Activated CD4-positive, alpha-beta memory T cell treated with anti-CD3 and anti-CD28 coated beads for 36 hours (primary cell): ENCODE measurements around the gene OSBP. TPM values are rescaled to one million over a fixed set of nuclear protein-coding genes. Genes with fewer than 3 reads are reported as not detected.
"Not testable (repeated sequence)": the region's sequence is repeated elsewhere in the genome, so short reads cannot be mapped to it uniquely, and the experiment has no call there.

Experiments used
- CTCF ChIA-PET: fragments of 350-600 bp; sonication (Branson Sonifier 250); formaldehyde crosslinking; loops from one replicate; lab custom pipeline; 2021; ENCODE audit warnings: antibody characterized with exemption, inconsistent platforms; lab: Charles Lee
- POLR2A ChIA-PET: fragments of 350-600 bp; sonication (Branson Sonifier 250); formaldehyde crosslinking; loops from one replicate; lab custom pipeline; 2021; ENCODE audit warnings: antibody characterized with exemption; lab: Charles Lee
- DNase-seq: peaks from one replicate; pipeline ENCODE4 v3.0.0-alpha.2; 2020
- H3K27ac Mint-ChIP-seq: one replicate; pipeline ENCODE4 v1.8.0; 2021; ENCODE audit warnings: mixed read lengths
- H3K27me3 Mint-ChIP-seq: one replicate; pipeline ENCODE4 v1.8.0; 2021; ENCODE audit warnings: mixed read lengths
- H3K36me3 Mint-ChIP-seq: one replicate; pipeline ENCODE4 v1.8.0; 2021; ENCODE audit warnings: mixed read lengths
- H3K4me1 Mint-ChIP-seq: one replicate; pipeline ENCODE4 v1.8.0; 2021; ENCODE audit warnings: low read depth, mixed read lengths
- H3K4me3 Mint-ChIP-seq: one replicate; pipeline ENCODE4 v1.8.0; 2021; ENCODE audit warnings: mild to moderate bottlenecking, mixed read lengths
- H3K9me3 Mint-ChIP-seq: one replicate; pipeline ENCODE4 v1.8.0; 2021; ENCODE audit warnings: mixed read lengths
- intact Hi-C: fragments of 100-400 bp; cut with micrococcal nuclease; formaldehyde crosslinking; loops from one replicate; pipeline ENCODE4 v1.15.1; 2023
- total RNA-seq, 2 experiments: library from RNA; stranded (reverse); gene quantifications; one replicate each; pipeline ENCODE4 v1.2.3, GENCODE V29; 2021

OSBP gene
- total RNA-seq, 2 experiments from 2014 or later, result 37.2 to 40.9 TPM

DNA sequence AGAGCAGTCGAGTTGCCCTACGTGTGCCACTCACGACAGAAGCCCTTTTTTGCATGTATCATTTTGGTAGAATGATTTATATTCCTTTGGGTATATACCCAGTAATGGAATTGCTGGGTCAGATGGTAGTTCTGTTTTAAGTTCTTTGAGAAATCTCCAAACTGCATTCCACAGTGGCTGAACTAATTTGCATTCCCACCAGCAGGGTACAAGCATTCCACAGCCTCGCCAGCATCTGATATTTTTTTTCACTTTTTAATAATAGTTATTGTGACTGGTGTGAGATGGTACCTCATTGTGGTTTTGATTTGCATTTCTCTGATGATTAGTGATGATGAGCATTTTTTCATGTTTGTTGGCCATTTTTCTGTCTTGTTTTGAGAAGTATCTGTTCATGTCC is 11.4 kb upstream of the OSBP start:
- POLR2A ChIA-PET, H3K36me3 Mint-ChIP-seq, H3K27ac Mint-ChIP-seq, H3K4me3 Mint-ChIP-seq, CTCF ChIA-PET, H3K4me1 Mint-ChIP-seq, intact Hi-C loops, DNase-seq, H3K9me3 Mint-ChIP-seq, H3K27me3 Mint-ChIP-seq: not testable (repeated sequence)

DNA sequence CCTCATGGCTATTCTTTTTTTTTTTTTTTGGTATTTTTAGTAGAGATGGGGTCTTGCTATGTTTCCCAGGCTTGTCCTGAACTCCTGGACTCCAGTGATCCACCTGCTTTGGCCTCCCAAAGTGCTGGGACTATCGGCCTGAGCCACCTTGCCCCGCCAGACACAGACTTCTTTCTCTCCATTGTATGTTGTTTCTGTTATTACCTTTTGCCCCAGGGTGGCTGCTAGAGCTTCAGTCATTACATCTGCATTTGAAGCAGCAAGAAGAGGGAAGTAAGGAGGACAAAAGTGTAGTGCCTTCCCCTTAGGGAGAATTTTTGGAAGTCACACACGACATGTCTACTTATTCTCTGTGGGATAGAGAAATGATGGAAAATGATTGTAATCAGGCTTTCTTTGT is 10.1 kb upstream of the OSBP start:
- ChIA-PET POLR2A (no interaction called here), CTCF (no interaction called here)
- Mint-ChIP-seq H3K9me3 (no peaks in the 10 kb centered on the region), H3K27me3 (no peaks in the 10 kb centered on the region), H3K36me3 (peaks cover 5% of the 10 kb centered on the region), H3K4me3 (no peak overlapping the region), H3K27ac (no peak overlapping the region), H3K4me1 (no peaks in the 10 kb centered on the region)
- no peak for DNase-seq
- intact Hi-C loops, result no loop called here

DNA sequence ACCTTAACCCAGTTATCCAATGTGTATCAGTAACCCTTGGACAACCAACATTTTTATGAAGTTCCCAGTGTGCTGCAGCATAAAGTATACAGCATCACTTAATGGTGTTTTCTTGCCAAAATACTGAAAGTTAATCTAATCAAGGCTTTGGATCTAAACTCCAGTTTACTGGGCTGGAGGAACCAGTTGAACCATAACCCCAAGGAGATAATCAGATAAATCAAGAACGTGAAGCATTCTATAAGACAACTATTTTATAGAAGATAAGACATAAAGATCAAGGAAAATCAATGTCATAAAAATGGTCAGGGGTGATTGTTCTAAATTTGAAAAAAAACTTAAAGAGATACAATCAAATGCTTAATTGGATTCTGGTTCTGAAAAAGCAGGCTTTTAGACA is 2.3 kb upstream of the OSBP start:
- H3K27ac Mint-ChIP-seq, result no peak overlapping the region
- H3K27me3 Mint-ChIP-seq, result no peaks in the 10 kb centered on the region
- no peak overlapping the region for H3K4me3 Mint-ChIP-seq
- intact Hi-C loops, result loop anchor here (2.0 to 5.0 kb wide), 4 partner anchors 137 to 1041 kb away; partner anchors contain the start of genes LPXN, MRPL16, STX3 and ZFP91
- H3K36me3 Mint-ChIP-seq, result peaks cover 7% of the 10 kb centered on the region
- ChIA-PET CTCF (interaction anchor here (2.4 kb wide), 1 partner anchor 80 kb away, joined by 13 read pairs; no protein-coding TSS in a partner anchor), POLR2A (interaction anchor here (2.9 kb wide), 1 partner anchor 51 kb away, joined by 23 read pairs; the partner anchor contains the start of gene PATL1)
- H3K9me3 Mint-ChIP-seq, result no peaks in the 10 kb centered on the region
- H3K4me1 Mint-ChIP-seq, result peaks cover 22% of the 10 kb centered on the region
- DNase-seq, result no peak

DNA sequence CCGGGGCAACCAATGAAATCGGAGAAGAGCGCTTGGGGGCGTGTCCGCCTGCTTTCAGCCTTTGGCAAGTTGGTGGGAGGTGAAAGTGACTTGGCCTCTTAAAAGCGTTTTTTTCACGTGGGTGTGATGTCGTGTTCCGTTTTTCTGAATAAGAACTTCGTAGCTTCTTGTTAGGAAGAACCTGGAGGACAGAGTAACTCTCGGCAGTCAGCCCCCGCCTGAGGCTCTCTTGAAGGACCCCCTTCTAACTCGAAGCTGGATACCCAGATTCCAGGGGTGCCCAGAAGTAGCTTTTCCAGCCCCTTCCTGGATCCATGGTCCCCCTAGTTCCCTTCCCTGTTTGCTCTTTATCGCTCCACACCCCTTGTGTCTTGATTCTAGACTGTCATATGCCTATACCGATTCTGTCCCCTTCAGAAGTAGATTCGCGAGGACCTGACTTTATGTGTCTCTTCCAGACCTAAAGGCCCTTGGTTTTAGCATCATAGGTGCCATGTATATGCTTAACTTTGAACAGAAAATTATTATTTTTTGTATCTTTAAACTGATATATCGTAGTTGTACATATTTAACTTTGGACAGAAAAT is 915 bp upstream of the OSBP start:
- Mint-ChIP-seq H3K27me3 (no peaks in the 10 kb centered on the region), H3K9me3 (no peaks in the 10 kb centered on the region), H3K36me3 (peaks cover 11% of the 10 kb centered on the region), H3K4me1 (peaks cover 36% of the 10 kb centered on the region), H3K27ac (peak overlapping the region; percentile 95), H3K4me3 (peak overlapping the region; percentile 75)
- CTCF ChIA-PET, result interaction anchor here (0.5 to 2.4 kb wide), 4 partner anchors 21 to 137 kb away, joined by 3 to 13 read pairs (median 10); partner anchors contain the start of gene PATL1
- intact Hi-C loops, result loop anchor here (1.0 to 5.0 kb wide), 9 partner anchors 53 to 1039 kb away; partner anchors contain the start of genes LPXN, MRPL16, PATL1 and STX3
- POLR2A ChIA-PET, result interaction anchor here (1.0 to 2.9 kb wide), 5 partner anchors 18 to 66 kb away, joined by 4 to 23 read pairs (median 6); partner anchors contain the start of gene PATL1
- DNase-seq, result no peak

DNA sequence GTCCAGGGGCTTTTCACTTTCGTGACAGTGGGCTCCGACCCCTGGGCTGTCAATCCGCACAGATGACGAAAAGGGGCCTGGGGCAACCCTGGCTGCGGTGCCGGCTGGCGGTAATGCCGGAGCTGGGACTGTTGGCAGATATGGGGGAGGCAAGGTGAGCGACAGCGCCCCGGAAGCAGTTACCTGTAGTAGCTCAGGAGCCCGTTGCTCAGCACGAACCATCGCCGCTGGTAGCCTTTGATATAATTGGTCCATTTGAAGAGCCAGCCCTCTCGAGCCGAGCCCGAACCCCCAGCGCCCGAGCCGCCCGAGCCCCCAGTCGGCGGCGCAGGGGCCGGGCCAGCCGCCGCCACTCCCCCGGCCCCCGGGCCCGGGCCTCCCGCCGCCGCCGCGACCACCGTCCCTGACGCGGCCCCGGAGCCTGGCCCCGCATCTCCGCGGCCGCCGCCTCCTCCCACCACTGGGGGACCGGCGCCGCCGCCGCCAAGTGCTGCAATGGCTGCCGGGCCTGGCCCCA is 396 bp downstream of the OSBP start:
- ChIA-PET CTCF (interaction anchor here (0.6 to 2.4 kb wide), 4 partner anchors 10 to 78 kb away, joined by 3 to 13 read pairs (median 8); partner anchors contain the start of gene PATL1), POLR2A (interaction anchor here (0.8 to 2.9 kb wide), 4 partner anchors 17 to 78 kb away, joined by 3 to 23 read pairs (median 6); partner anchors contain the start of gene PATL1)
- H3K4me1 Mint-ChIP-seq, result peaks cover 47% of the 10 kb centered on the region
- H3K9me3 Mint-ChIP-seq, result no peaks in the 10 kb centered on the region
- H3K27ac Mint-ChIP-seq, result peak overlapping the region; percentile 95
- peaks cover 15% of the 10 kb centered on the region for H3K36me3 Mint-ChIP-seq
- H3K4me3 Mint-ChIP-seq, result peak overlapping the region; percentile 89
- DNase-seq, result peak; percentile 71
- H3K27me3 Mint-ChIP-seq, result no peaks in the 10 kb centered on the region
- intact Hi-C loops, result loop anchor here (1.0 to 5.0 kb wide), 4 partner anchors 49 to 1038 kb away; partner anchors contain the start of genes LPXN, MRPL16 and ZFP91

DNA sequence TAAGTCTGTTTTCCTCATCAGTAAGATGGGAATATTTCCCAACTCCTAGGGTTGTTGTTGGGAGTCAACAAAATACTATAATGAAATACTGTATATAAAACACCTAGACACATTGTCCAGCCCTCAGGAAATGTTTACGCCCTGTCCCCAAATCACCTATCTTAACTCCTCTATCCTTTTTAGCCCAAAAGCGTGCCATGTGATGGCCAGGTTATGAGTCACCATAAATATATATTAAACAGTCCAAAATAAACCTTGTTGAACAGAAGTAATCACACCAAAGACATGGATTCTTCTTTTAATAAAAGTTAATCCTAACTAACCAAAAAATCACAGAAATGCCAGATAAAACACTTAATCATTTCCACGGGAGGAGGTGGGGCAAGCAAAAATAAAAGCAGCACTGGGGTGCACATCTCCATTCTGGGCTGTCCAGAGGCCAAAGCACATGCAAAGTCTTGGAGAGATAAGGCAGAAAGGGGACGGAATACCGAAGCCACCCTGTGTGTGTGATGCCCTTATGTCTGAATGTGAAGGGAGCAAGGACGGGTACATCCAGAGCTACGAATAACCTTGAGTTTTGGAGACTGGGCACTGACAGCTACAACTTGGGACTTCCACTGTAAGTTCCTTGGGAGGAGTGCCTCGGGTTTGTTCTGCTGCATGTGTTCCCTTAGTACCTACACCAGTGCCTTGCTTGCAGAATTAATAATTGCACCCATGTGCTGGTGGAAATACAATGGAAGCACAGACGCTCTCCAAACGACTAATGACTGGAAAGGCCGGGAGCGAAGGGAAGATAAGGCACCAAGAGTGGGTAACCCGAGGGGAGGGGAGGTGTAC is 1.1 kb downstream of the OSBP start:
- Mint-ChIP-seq H3K27ac (peak overlapping the region; percentile 95), H3K27me3 (no peaks in the 10 kb centered on the region), H3K4me1 (peaks cover 53% of the 10 kb centered on the region), H3K9me3 (no peaks in the 10 kb centered on the region), H3K36me3 (peaks cover 20% of the 10 kb centered on the region), H3K4me3 (peak overlapping the region; percentile 89)
- intact Hi-C loops, result loop anchor here (1.0 to 5.0 kb wide), 4 partner anchors 48 to 1037 kb away; partner anchors contain the start of genes LPXN, MRPL16 and ZFP91
- POLR2A ChIA-PET, result interaction anchor here (0.6 kb wide), 1 partner anchor 54 kb away, joined by 3 read pairs; the partner anchor contains the start of gene PATL1
- CTCF ChIA-PET, result interaction anchor here (0.6 to 2.4 kb wide), 3 partner anchors 9 to 77 kb away, joined by 3 to 12 read pairs (median 4); partner anchors contain the start of gene PATL1
- no peak for DNase-seq

DNA sequence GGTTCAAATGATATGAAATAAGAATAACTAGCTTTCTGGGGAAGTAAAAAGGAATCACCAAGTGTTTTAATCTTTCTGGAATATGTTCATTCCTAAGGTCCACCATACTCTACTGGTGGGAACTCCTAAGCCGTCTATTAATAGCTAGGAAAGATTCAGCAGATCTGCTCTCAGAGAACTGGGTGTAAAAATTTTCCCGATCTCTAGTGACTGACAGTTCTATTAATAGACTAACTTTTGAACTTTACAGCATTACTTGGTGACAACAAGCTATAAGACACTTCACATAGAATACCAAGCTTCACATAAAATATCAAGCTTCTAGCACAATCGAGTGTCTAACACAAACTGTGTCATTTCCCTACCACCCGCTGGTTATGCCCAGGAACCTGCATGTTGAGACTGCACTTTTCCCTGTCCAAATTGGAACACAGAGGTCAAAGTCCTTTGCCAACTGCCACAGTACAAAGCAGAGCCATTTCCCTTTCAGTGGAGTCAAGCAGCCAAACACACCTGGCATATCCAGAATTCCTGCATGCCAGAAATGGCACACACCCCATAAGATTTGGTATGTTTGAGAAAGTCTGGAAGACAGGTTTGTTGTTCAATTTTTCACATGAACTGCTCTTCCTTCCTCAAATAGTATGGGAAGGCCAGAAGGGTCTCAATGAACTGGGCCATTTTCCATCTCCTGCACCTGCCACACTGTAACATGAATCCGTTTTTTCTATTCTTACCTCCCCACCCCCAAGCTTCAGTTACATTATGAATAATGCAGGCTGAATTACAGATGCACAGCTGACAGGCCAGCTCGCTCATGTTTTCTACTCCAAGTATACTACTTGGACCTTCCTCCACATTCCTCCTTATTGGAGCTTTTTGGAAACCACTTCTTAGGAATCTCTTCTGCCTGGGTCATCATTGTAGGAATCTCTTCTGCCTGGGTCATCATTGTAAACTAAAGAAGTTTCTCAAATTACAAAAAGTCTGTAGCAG is 3.7 kb downstream of the OSBP start:
- H3K4me1 Mint-ChIP-seq, result peaks cover 62% of the 10 kb centered on the region
- H3K27me3 Mint-ChIP-seq, result no peaks in the 10 kb centered on the region
- no peaks in the 10 kb centered on the region for H3K9me3 Mint-ChIP-seq
- ChIA-PET CTCF (no interaction called here), POLR2A (interaction anchor here (1.0 kb wide), 1 partner anchor 51 kb away, joined by 3 read pairs; no protein-coding TSS in a partner anchor)
- H3K27ac Mint-ChIP-seq, result no peak overlapping the region
- intact Hi-C loops, result no loop called here
- peaks cover 44% of the 10 kb centered on the region for H3K36me3 Mint-ChIP-seq
- H3K4me3 Mint-ChIP-seq, result no peak overlapping the region
- no peak for DNase-seq

DNA sequence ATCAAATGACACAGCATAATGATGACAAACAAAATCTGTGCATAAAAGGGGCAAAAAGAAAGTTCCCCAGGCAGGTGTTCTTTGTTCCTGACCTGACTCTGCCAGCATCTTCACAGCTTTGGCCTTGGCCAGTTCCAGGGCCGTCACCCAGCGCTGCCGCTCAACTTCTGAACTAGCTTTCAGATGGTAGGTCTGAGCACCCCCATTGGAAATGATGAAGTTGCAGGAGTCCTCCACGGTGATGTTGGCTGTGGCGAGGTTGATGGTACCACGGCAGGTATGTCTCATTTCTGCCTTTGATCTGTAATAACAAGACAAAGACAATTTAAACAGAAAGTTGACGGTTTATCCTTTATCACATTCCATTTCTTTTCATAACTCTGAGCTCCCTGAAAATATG is 5.3 kb downstream of the OSBP start:
- POLR2A ChIA-PET, result no interaction called here
- peaks cover 55% of the 10 kb centered on the region for H3K36me3 Mint-ChIP-seq
- intact Hi-C loops, result no loop called here
- CTCF ChIA-PET, result interaction anchor here (0.7 to 1.7 kb wide), 3 partner anchors 17 to 192 kb away, joined by 3 to 6 read pairs (median 4); no protein-coding TSS in a partner anchor
- peaks cover 60% of the 10 kb centered on the region for H3K4me1 Mint-ChIP-seq
- no peaks in the 10 kb centered on the region for H3K9me3 Mint-ChIP-seq
- no peak overlapping the region for H3K4me3 Mint-ChIP-seq
- peak overlapping the region; percentile 50 for H3K27ac Mint-ChIP-seq
- DNase-seq, result peak; percentile 63
- no peaks in the 10 kb centered on the region for H3K27me3 Mint-ChIP-seq

DNA sequence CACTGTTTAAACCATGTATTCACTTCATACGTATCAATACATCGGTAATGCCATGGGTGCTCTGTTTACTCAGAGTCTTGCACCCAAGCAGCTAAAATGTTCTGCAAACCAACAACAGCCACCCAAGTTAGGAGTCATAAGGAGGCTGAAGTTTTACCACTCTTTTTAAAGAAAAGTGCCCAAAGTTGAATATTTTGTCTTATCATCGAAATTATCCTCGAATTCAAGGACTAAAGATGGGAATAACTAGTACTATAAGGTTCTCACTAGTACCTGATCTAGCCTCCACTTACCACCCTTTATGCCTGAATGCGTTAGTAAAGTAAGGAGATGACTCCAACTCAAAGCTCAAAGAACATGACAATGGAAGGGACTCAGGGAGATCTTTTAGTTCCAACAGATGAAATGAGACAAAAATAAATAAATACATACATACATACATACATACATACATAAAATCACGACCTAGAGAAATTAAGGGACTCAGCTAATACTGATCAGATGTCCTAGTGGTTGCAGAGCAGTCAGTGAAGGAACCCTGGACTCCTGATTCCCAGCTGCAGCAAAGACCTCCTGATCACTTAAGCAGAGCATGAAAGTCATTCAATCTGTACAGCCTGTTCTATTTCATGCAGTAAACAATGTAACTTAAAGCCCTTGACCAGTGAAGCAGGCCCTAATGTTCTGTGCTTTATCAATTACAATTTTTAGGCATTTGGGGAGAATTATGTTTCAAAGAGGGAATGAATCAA is 7.7 kb downstream of the OSBP start:
- Mint-ChIP-seq H3K4me3 (no peak overlapping the region), H3K27me3 (no peaks in the 10 kb centered on the region), H3K4me1 (peaks cover 48% of the 10 kb centered on the region), H3K27ac (no peak overlapping the region), H3K9me3 (no peaks in the 10 kb centered on the region), H3K36me3 (peaks cover 58% of the 10 kb centered on the region)
- CTCF ChIA-PET, result interaction anchor here (0.9 kb wide), 1 partner anchor 42 kb away, joined by 4 read pairs; no protein-coding TSS in a partner anchor
- intact Hi-C loops, result no loop called here
- POLR2A ChIA-PET, result interaction anchor here (1.1 kb wide), 1 partner anchor 29 kb away, joined by 4 read pairs; no protein-coding TSS in a partner anchor
- no peak for DNase-seq

DNA sequence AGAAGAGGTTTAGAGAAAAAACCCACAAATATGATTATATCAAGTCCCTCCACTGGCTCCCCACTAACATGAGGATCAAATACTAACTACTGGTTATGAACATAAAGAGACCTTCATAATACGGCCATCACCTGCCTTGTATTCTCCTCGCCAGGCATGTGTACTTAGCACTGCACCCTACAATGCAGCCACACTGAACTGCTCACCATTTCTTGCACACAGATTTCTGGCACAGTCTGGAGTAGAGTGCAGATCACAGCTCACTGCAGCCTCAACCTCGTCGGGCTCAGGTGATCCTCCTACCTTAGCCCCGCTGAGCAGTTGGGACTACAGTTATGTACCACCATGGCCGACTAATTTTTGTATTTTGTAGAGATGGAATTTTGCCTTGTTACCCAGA is 13.1 kb downstream of the OSBP start:
- intact Hi-C loops, result no loop called here
- CTCF ChIA-PET, result no interaction called here
- no peak for DNase-seq
- H3K27ac Mint-ChIP-seq, result no peak overlapping the region
- H3K36me3 Mint-ChIP-seq, result peaks cover 60% of the 10 kb centered on the region
- peaks cover 15% of the 10 kb centered on the region for H3K4me1 Mint-ChIP-seq
- no peaks in the 10 kb centered on the region for H3K27me3 Mint-ChIP-seq
- H3K9me3 Mint-ChIP-seq, result no peaks in the 10 kb centered on the region
- POLR2A ChIA-PET, result no interaction called here
- H3K4me3 Mint-ChIP-seq, result no peak overlapping the region
